AG04450 (cell line): ENCODE measurements around the gene LTO1. TPM values are rescaled to one million over a fixed set of nuclear protein-coding genes. Genes with fewer than 3 reads are reported as not detected.
"Not testable (repeated sequence)": the region's sequence is repeated elsewhere in the genome, so short reads cannot be mapped to it uniquely, and the experiment has no call there.

Source experiments
- CTCF ChIA-PET: fragments of 300-600, 350-600 bp; formaldehyde crosslinking; extraction: SDS; loops from one replicate; lab custom pipeline; 2022; ENCODE audit warnings: antibody characterized with exemption, inconsistent platforms; lab: Charles Lee
- POLR2A ChIA-PET: fragments of 350-600 bp; formaldehyde crosslinking; extraction: SDS; loops from one replicate; lab custom pipeline; 2021; ENCODE audit warnings: antibody characterized with exemption, inconsistent platforms; lab: Yijun Ruan, JAX
- DNase-seq: peaks from one replicate; pipeline ENCODE4 v3.0.0-alpha.2; 2011; ENCODE audit warnings: low read depth, low spot score
- H3K27ac ChIP-seq: one replicate; pipeline ENCODE4 v1.5.1; 2012; ENCODE audit warnings: low read depth, low read length, control low read depth
- H3K27me3 ChIP-seq: one replicate; pipeline ENCODE4 v1.6.0; 2012; ENCODE audit warnings: low read length; ENCODE audit not compliant: control insufficient read depth, insufficient read depth
- H3K4me3 ChIP-seq: 2 replicates; pipeline ENCODE4 v1.5.1; 2011; ENCODE audit warnings: mild to moderate bottlenecking, low read depth, low read length, control low read depth
- H3K9me3 ChIP-seq: 2 replicates; pipeline ENCODE4 v1.5.1; 2012; ENCODE audit warnings: low read length; ENCODE audit not compliant: control insufficient read depth, insufficient read depth
- polyA plus RNA-seq: library from polyadenylated mRNA; depleted of rRNA; stranded (reverse); fragments of >200 nt; gene quantifications from 2 replicates; pipeline ENCODE4 v1.2.3, GENCODE V29; 2011
- TF ChIP-seq, protein P1 (sequence below): IDR thresholded peaks from 2 replicates; pipeline ENCODE4 v1.5.1; 2011; ENCODE audit warnings: low read depth, low read length, control low read depth, inconsistent platforms

Gene LTO1
- polyA plus RNA-seq, 1 experiment = 18.3 TPM

DNA sequence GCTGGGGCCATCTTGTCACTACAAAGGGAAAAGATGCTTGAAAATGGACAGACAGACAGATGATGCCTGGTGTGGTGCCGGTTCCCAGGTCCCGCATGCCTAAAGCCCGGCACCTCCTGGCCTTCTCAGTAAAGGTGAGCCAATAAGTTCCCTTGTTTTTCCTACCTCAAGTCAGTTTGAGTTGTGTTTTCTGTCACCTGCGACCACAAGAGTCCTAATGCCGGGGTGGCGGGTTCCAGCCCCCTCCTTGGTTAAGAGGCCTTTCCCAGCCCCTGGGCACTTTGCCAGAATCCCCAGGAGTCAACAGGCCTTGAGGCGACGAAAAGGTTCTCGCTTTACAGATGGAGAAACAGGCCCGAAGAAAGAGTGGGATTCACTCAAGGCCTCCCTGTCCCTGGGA is 19.6 kb upstream of the LTO1 start:
- no peak for DNase-seq
- no peaks in the 10 kb centered on the region for H3K9me3 ChIP-seq
- POLR2A ChIA-PET = no interaction called here
- no peak overlapping the region for H3K4me3 ChIP-seq
- H3K27ac ChIP-seq = no peak overlapping the region
- H3K27me3 ChIP-seq = peaks cover 46% of the 10 kb centered on the region
- TF ChIP-seq, protein P1, sequence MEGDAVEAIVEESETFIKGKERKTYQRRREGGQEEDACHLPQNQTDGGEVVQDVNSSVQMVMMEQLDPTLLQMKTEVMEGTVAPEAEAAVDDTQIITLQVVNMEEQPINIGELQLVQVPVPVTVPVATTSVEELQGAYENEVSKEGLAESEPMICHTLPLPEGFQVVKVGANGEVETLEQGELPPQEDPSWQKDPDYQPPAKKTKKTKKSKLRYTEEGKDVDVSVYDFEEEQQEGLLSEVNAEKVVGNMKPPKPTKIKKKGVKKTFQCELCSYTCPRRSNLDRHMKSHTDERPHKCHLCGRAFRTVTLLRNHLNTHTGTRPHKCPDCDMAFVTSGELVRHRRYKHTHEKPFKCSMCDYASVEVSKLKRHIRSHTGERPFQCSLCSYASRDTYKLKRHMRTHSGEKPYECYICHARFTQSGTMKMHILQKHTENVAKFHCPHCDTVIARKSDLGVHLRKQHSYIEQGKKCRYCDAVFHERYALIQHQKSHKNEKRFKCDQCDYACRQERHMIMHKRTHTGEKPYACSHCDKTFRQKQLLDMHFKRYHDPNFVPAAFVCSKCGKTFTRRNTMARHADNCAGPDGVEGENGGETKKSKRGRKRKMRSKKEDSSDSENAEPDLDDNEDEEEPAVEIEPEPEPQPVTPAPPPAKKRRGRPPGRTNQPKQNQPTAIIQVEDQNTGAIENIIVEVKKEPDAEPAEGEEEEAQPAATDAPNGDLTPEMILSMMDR = no peak
- CTCF ChIA-PET = interaction anchor here (0.6 kb wide), 2 partner anchors 18 to 148 kb away, joined by 8 to 9 read pairs; no protein-coding TSS in a partner anchor

- TF ChIP-seq, protein P1 = no peak
- Histone ChIP-seq H3K27ac (no peak overlapping the region), H3K4me3 (no peak overlapping the region), H3K27me3 (peaks cover 34% of the 10 kb centered on the region), H3K9me3 (no peaks in the 10 kb centered on the region)
- POLR2A ChIA-PET = no interaction called here
- DNase-seq = no peak
- CTCF ChIA-PET = no interaction called here
Observed at GRCh38 chr11:69692422-69692821, 17.3 kb upstream of the LTO1 start.

- DNase-seq = no peak
- CTCF ChIA-PET = interaction anchor here (0.7 to 1.2 kb wide), 2 partner anchors 219 to 817 kb away, joined by 3 to 4 read pairs; no protein-coding TSS in a partner anchor
Observed at GRCh38 chr11:69691463-69691862, 16.3 kb upstream of the LTO1 start.

DNA sequence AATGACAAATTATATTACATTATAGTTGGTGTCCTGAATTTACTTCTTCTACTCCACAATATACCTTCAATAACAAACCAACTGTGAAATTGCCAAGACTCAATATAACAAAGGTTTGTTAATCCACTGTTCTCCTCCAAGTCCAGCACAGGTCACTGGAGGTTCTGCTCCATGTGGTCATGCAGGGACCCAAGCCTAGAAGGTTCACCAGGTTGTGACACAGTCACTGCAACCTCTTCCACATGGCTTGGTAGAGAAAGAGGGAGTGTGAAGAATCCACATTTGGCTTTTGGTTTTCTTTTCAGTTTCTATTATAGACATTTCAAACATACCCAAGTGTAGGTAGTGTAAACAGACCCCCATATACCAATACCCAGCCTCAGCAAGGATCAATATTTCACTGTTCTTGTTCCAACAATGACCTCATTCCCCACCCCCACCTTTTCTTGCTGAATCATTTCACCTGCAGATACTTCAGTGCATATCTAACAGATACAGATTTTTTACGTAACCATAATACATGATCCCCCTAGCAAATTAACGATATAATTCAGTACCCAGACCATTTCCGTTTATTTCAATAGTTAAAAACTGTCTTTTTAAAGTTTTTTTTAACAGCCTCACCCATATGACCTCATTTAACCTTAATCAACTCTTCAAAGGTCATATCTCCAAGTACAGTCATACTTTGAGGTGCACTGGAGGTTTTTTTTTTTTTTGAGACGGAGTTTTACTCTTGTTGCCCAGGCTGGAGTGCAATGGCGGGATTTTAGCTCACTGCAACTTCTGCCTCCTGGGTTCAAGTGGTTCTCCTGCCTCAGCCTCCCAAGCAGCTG is 14.5 kb upstream of the LTO1 start:
- TF ChIP-seq, protein P1 = no peak
- DNase-seq = no peak
- ChIA-PET CTCF (no interaction called here), POLR2A (no interaction called here)
- H3K27ac ChIP-seq = no peak overlapping the region
- H3K9me3 ChIP-seq = no peaks in the 10 kb centered on the region
- no peak overlapping the region for H3K4me3 ChIP-seq
- peaks cover 24% of the 10 kb centered on the region for H3K27me3 ChIP-seq

More at GRCh38 chr11:69691463-69691862, 16.3 kb upstream of the LTO1 start:
- Histone ChIP-seq H3K27me3 (peaks cover 27% of the 10 kb centered on the region), H3K27ac (no peak overlapping the region), H3K9me3 (no peaks in the 10 kb centered on the region), H3K4me3 (no peak overlapping the region)
- POLR2A ChIA-PET = no interaction called here
- TF ChIP-seq, protein P1 = no peak

DNA sequence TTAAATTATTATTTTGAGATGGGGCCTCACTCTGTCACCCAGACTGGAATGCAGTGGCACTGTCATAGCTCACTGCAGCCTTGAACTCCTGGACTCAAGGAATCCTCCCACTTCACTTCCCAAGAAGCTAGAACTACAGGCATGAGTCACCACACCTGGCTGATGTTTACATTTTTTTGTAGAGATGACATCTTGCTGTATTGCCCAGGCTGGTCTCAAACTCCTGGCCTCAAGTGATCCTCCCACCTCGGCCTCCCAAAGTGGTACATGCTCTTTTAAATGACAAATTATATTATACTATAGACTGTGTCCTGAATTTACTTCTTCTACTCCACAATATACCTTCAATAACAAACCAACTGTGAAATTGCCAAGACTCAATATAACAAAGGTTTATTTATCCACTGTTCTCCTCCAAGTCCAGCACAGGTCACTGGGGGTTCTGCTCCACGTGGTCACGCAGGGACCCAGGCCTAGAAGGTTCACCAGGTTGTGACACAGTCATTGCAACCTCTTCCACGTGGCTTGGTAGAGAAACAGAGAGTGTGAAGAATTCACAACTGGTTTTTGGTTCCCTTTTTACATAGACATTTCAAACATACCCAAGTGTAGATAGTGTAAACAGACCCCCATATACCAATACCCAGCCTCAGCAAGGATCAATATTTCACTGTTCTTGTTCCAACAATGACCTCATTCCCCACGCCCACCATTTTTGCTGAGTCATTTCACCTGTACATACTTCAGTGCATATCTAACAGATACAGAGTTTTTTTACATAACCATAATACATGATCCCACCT is 13.0 kb upstream of the LTO1 start:
- CTCF ChIA-PET, DNase-seq, H3K4me3 ChIP-seq, POLR2A ChIA-PET, H3K9me3 ChIP-seq, H3K27ac ChIP-seq: not testable (repeated sequence)
- peaks cover 12% of the 10 kb centered on the region for H3K27me3 ChIP-seq
